PFSK-1 (cell line): ENCODE measurements around the gene CUEDC1.

ENCODE experiments used
- FOXP2 ChIP-seq: optimal IDR thresholded peaks from 2 replicates; pipeline ENCODE3; 2011; ENCODE audit warnings: borderline replicate concordance, control low read depth, inconsistent platforms; ENCODE audit not compliant: insufficient read depth; ENCODE audit errors: extremely low read length, extremely low read depth
- POLR2AphosphoS5 ChIP-seq: IDR thresholded peaks from 2 replicates; pipeline ENCODE4 v1.6.1; 2012; ENCODE audit warnings: low read depth, mild to moderate bottlenecking, control low read depth, low read length, moderate library complexity
- SIN3A ChIP-seq: IDR thresholded peaks from 2 replicates; pipeline ENCODE4 v1.6.1; 2012; ENCODE audit warnings: mild to moderate bottlenecking, low read length, moderate library complexity, borderline replicate concordance; ENCODE audit not compliant: insufficient read depth
- TAF1 ChIP-seq: IDR thresholded peaks from 2 replicates; pipeline ENCODE4 v1.6.1; 2012; ENCODE audit warnings: low read length, control low read depth, borderline replicate concordance; ENCODE audit not compliant: insufficient read depth
- TF ChIP-seq, protein P1 (sequence below), 2 experiments: IDR thresholded peaks; 2 replicates each; pipeline versions ENCODE4 v1.6.1 to v1.8.0; 2011 to 2012; ENCODE audit warnings: low read depth in 2 of 2, low read length in 2 of 2, control low read depth in 1 of 2, inconsistent platforms in 1 of 2, mild to moderate bottlenecking in 1 of 2, moderate library complexity in 1 of 2; ENCODE audit not compliant: insufficient read depth in 1 of 2

Gene CUEDC1

DNA sequence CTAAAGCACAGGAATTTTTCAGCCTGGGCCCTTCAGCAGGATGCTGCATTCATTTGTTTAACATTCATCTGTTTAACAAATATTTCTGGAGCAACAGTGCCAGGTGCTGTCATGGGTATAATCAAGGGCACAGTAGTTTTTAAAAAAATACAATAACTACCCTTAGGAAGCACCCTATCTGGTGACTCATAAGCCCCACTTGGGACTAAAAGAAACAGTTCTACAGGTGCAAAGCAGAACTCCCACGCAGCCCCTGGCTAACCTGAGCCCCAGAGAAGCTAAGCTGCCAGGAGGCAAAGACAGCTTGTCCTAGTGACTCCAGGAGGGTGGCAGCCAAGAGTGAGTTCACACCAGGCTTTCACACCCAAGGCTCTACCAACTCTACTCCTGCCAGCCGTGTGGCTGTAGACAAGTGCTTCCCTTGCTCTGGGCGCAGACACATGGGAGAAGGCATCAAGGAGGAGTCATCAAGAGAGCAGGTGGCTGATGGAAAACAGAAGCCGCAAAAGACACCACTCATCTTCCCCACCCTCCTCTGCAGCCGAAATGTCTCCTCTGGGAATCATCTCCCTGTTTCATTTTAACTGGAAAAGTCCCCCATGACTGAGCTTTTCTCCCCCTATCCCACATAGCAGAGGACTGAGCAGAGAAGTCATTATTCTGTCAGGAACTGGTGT lies 14.4 kb downstream of the CUEDC1 start:
- TF ChIP-seq, protein P1, sequence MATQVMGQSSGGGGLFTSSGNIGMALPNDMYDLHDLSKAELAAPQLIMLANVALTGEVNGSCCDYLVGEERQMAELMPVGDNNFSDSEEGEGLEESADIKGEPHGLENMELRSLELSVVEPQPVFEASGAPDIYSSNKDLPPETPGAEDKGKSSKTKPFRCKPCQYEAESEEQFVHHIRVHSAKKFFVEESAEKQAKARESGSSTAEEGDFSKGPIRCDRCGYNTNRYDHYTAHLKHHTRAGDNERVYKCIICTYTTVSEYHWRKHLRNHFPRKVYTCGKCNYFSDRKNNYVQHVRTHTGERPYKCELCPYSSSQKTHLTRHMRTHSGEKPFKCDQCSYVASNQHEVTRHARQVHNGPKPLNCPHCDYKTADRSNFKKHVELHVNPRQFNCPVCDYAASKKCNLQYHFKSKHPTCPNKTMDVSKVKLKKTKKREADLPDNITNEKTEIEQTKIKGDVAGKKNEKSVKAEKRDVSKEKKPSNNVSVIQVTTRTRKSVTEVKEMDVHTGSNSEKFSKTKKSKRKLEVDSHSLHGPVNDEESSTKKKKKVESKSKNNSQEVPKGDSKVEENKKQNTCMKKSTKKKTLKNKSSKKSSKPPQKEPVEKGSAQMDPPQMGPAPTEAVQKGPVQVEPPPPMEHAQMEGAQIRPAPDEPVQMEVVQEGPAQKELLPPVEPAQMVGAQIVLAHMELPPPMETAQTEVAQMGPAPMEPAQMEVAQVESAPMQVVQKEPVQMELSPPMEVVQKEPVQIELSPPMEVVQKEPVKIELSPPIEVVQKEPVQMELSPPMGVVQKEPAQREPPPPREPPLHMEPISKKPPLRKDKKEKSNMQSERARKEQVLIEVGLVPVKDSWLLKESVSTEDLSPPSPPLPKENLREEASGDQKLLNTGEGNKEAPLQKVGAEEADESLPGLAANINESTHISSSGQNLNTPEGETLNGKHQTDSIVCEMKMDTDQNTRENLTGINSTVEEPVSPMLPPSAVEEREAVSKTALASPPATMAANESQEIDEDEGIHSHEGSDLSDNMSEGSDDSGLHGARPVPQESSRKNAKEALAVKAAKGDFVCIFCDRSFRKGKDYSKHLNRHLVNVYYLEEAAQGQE (IDR thresholded peaks at IDR 0.05; ENCODE audit: insufficient read depth in 1 of 2, low read depth in 2 of 2, low read length in 2 of 2), result no peak
- TF ChIP-seq SIN3A (no peak), FOXP2 (no peak)

DNA sequence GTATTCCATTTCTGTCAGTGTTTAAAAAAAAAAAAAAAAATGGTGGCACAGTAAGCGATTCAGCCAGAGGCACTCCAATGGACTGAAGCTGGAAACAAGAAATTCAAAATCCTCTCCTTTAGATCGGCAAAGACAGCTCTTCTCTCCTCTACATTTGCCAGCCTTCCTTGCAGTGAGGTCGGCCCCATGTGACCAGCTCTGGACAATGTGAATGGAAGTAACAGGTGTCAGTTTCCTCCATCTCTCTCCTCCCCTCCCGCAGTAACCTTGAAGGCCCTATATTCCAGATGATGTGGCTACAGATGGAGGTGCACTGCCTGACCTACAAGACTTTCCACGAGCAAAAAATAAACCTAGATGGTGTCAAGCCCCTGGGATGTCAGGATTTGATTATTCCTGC lies 15.0 kb downstream of the CUEDC1 start:
- no peak for TF ChIP-seq TAF1
- TF ChIP-seq, protein P1 (IDR thresholded peaks at IDR 0.05; ENCODE audit: insufficient read depth in 1 of 2, low read depth in 2 of 2, low read length in 2 of 2), result no peak
- TF ChIP-seq FOXP2, result no peak
- no peak for TF ChIP-seq SIN3A
- TF ChIP-seq POLR2AphosphoS5, result no peak

DNA sequence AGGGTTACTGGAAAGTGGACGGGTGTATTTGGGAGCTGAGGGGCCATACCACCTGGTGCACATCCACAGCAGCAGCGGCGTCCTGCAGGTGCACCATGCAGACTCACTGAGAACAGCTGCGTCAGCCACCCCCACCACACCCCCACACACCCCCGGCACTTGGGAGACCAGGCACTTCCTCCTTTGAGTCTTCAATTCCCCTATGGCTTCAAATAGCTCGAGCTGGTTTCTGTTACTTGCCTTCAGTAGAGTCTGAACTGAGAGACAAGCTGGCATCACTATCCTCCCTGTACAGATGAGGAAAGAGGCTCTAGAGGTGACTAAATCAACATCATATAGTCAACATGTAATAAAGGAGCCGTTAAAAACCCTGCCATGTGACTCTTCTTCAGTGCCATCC lies 15.4 kb downstream of the CUEDC1 start:
- TF ChIP-seq SIN3A, result no peak
- TF ChIP-seq, protein P1 (IDR thresholded peaks at IDR 0.05; ENCODE audit: insufficient read depth in 1 of 2, low read depth in 2 of 2, low read length in 2 of 2), result no peak
- TF ChIP-seq FOXP2, result no peak
- no peak for TF ChIP-seq TAF1
- no peak for TF ChIP-seq POLR2AphosphoS5

DNA sequence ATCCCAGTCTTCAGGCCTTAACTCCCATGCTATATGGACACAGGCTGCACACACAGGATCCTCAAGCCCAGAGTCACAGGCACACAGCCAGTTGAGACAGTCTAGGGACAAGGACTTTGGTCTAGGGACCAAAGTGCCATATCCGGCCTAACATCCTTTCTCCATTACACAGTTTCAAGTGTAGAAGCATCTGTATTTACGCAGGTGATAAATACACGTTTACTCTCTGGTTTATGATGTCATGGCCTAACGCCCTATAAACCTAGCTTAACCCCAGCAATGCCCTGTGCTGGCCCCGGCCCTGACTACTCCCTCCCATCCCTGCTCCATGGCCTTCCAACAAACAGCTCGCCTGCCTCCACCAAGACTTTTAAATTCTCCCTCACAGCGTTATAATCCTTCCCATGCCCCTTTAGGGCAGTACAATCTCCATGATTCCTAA lies 17.1 kb downstream of the CUEDC1 start:
- TF ChIP-seq, protein P1 (IDR thresholded peaks at IDR 0.05; ENCODE audit: insufficient read depth in 1 of 2, low read depth in 2 of 2, low read length in 2 of 2), result no peak
- TF ChIP-seq TAF1 (no peak), POLR2AphosphoS5 (no peak), FOXP2 (no peak), SIN3A (no peak)

DNA sequence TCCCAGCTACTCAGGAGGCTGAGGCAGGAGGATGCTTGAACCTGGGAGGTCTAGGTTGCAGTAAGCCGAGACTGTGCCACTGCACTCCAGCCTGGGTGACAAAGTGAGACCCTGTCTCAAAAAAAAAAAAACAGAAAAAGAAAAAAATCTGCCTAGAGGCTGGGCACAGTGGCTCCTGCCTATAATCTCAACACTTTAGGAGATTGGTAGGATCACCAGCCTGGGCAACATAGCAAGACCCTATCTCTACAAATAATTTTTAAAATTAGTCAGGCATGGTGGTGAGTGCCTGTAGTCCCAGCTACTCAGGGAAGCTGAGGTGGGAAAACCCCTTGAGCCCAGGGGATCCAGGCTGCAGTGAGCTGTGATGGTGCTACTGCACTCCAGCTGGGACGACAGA lies 17.7 kb downstream of the CUEDC1 start:
- TF ChIP-seq FOXP2, result no peak
- TF ChIP-seq SIN3A, result no peak
- TF ChIP-seq, protein P1 (IDR thresholded peaks at IDR 0.05; ENCODE audit: insufficient read depth in 1 of 2, low read depth in 2 of 2, low read length in 2 of 2), result no peak
- no peak for TF ChIP-seq TAF1
- no peak for TF ChIP-seq POLR2AphosphoS5
